ENCODE measurements around the gene HHLA2.

GRCh38 chr3:108357042-108357441, 60.7 kb downstream of the HHLA2 start:
- TF ChIP-seq CTCF (optimal IDR thresholded peaks at IDR 0.05 in 1 of 3, IDR thresholded peaks at IDR 0.05 in 1 of 3, conservative IDR thresholded peaks at IDR 0.05 in 1 of 3; ENCODE audit: extremely low read depth in 1 of 3, insufficient read depth in 2 of 3, low read length in 3 of 3), result no peak
- TF ChIP-seq EZH2 (IDR thresholded peaks at IDR 0.05; ENCODE audit: low read length), result no peak

Measured in keratinocyte (primary cell).